ENCODE results near the gene A2M. TPM values are rescaled to one million over a fixed set of nuclear protein-coding genes. Genes with fewer than 3 reads are reported as not detected.

A2M gene
- total and polyA plus RNA-seq, 2 of the 13 experiments (the other 11 are each of a cell fraction or from before 2014, with no cell fraction given): 2,807 to 6,551 TPM

DNA sequence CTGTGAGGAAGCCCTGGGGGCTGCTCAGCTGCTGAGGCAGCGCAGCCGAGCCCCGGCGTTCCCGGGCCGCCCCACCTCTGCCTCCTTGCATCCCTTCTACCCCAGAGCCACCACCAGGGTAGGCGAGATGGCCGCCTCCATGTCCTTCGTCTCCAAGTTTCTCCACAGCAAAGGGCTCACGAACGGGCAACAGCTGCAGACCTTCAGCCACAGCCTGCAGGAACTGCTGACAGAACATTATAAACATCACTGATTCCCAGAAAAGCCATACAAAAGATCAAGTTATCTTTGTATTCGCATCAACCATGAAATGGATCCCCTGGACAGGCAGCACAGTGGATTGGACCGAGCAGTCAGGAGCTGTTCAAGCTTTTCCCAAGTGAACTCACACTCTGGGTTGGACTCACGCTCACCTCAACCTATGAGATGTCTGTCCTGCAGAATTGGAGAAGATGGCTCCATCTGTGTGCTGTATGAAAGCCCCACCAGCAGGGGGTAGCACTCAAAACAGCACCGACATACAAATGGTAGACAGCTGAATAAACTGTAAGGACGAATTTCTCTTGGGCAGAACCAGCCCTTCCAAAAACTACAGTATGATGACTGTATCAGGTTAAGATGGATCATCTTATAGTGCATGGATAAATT, 19.4 kb upstream of the A2M start (continued):
- TF ChIP-seq, protein P1, sequence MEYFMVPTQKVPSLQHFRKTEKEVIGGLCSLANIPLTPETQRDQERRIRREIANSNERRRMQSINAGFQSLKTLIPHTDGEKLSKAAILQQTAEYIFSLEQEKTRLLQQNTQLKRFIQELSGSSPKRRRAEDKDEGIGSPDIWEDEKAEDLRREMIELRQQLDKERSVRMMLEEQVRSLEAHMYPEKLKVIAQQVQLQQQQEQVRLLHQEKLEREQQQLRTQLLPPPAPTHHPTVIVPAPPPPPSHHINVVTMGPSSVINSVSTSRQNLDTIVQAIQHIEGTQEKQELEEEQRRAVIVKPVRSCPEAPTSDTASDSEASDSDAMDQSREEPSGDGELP (IDR thresholded peaks at IDR 0.05; ENCODE audit: borderline replicate concordance, low read depth): peak; percentile 77
- TF ChIP-seq NR0B2 (CRISPR knock-in tag; IDR thresholded peaks at IDR 0.05) (no peak), ZNF766 (CRISPR knock-in tag; IDR thresholded peaks at IDR 0.05; ENCODE audit: borderline replicate concordance) (no peak), SALL1 (CRISPR knock-in tag; IDR thresholded peaks at IDR 0.05) (peak; percentile 66), HNF4A (CRISPR knock-in tag; IDR thresholded peaks at IDR 0.05) (peak; percentile 14), NFKB2 (CRISPR knock-in tag; IDR thresholded peaks at IDR 0.05; ENCODE audit: borderline replicate concordance) (no peak), ZNF644 (CRISPR knock-in tag; IDR thresholded peaks at IDR 0.05; ENCODE audit: low read depth) (peak; percentile 74; the same call in 1 of the 2 replicates), HMGXB3 (CRISPR knock-in tag; IDR thresholded peaks at IDR 0.05; ENCODE audit: borderline replicate concordance) (no peak), SSRP1 (CRISPR knock-in tag; IDR thresholded peaks at IDR 0.05) (0 out of 2 replicates have a peak, but pooled peaks have one; percentile 26), ZFP90 (CRISPR knock-in tag; IDR thresholded peaks at IDR 0.05; ENCODE audit: borderline replicate concordance) (0 out of 2 replicates have a peak, but pooled peaks have one; percentile 9), IRF2 (CRISPR knock-in tag; IDR thresholded peaks at IDR 0.05) (0 out of 2 replicates have a peak, but pooled peaks have one; percentile 34), RAD21 (CRISPR knock-in tag; IDR thresholded peaks at IDR 0.05) (peak; percentile 34), FIP1L1 (IDR thresholded peaks at IDR 0.05; ENCODE audit: borderline replicate concordance, insufficient read depth, low read depth, low read length) (no peak), ZNF567 (CRISPR knock-in tag; IDR thresholded peaks at IDR 0.05; ENCODE audit: borderline replicate concordance) (no peak), AKAP8 (CRISPR knock-in tag; IDR thresholded peaks at IDR 0.05) (no peak), PATZ1 (CRISPR knock-in tag; IDR thresholded peaks at IDR 0.05) (no peak), STAG1 (CRISPR knock-in tag; IDR thresholded peaks at IDR 0.05) (peak; percentile 61), KAT8 (CRISPR knock-in tag; IDR thresholded peaks at IDR 0.05) (no peak), RBM22 (optimal IDR thresholded peaks at IDR 0.05; ENCODE audit: low read length) (no peak)
- TF ChIP-seq, protein P2, sequence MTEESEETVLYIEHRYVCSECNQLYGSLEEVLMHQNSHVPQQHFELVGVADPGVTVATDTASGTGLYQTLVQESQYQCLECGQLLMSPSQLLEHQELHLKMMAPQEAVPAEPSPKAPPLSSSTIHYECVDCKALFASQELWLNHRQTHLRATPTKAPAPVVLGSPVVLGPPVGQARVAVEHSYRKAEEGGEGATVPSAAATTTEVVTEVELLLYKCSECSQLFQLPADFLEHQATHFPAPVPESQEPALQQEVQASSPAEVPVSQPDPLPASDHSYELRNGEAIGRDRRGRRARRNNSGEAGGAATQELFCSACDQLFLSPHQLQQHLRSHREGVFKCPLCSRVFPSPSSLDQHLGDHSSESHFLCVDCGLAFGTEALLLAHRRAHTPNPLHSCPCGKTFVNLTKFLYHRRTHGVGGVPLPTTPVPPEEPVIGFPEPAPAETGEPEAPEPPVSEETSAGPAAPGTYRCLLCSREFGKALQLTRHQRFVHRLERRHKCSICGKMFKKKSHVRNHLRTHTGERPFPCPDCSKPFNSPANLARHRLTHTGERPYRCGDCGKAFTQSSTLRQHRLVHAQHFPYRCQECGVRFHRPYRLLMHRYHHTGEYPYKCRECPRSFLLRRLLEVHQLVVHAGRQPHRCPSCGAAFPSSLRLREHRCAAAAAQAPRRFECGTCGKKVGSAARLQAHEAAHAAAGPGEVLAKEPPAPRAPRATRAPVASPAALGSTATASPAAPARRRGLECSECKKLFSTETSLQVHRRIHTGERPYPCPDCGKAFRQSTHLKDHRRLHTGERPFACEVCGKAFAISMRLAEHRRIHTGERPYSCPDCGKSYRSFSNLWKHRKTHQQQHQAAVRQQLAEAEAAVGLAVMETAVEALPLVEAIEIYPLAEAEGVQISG (CRISPR knock-in tag; IDR thresholded peaks at IDR 0.05): peak; percentile 15; the same call in 1 of the 2 replicates

Data from HepG2 (cell line).